ENCODE results near the gene DHRS2. TPM values are rescaled to one million over a fixed set of nuclear protein-coding genes. Genes with fewer than 3 reads are reported as not detected.
A peak's percentile ranks its signal among the peaks of the same experiment; 100 is the strongest.
"Not testable (repeated sequence)": the region's sequence is repeated elsewhere in the genome, so short reads cannot be mapped to it uniquely, and the experiment has no call there.

The DHRS2 gene
- total RNA-seq, 3 donors from 2014 or later: 4.6 to 9.4 TPM; not detected in 1

DNA sequence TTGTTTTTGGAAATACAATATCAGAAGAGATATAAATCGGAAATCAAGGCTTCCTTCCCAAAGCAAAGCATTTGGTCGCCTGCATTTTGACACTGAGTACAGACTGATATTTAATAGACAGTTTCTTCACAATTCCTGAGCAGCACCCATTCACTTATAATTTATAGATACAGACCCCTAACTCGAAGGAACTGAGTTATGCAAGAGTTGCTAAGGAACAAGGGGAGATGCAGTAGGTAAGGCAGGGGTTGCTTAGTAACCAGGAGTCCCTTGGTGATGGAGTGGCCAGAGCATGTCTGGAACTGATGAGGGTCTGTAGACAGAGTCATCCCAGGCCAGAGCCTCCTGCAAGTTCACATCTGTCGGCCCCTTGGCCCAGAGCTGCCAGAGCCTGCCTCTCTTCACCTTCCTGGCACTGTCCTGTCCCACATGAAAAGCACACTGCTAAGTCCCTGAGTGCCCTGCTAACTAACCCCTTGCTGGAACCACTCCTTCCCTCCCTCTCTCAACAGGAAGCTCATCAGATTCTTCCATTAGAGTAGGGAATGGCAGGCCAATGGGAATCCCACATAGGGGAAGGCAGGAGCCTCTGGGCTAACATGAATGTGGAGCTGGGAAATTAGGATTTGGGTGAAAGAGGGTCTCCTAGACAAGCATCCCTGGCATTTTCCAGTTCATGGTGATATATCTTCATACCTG, 3.6 kb upstream of the DHRS2 start:
- peak in 1 of 2 donors; percentile 12 for DNase-seq (ENCODE audit: low spot score in 2 of 2)
- no peaks in the 10 kb centered on the region for H3K27me3 ChIP-seq
- intact Hi-C loops (cut with DNase I; ENCODE audit: low total_unique reads): no loop called here
- no peaks in the 10 kb centered on the region for H3K9me3 ChIP-seq
- no peak overlapping the region for H3K4me3 ChIP-seq
- H3K27ac ChIP-seq: no peak overlapping the region
- no peaks in the 10 kb centered on the region for H3K36me3 ChIP-seq
- TF ChIP-seq, protein P1, sequence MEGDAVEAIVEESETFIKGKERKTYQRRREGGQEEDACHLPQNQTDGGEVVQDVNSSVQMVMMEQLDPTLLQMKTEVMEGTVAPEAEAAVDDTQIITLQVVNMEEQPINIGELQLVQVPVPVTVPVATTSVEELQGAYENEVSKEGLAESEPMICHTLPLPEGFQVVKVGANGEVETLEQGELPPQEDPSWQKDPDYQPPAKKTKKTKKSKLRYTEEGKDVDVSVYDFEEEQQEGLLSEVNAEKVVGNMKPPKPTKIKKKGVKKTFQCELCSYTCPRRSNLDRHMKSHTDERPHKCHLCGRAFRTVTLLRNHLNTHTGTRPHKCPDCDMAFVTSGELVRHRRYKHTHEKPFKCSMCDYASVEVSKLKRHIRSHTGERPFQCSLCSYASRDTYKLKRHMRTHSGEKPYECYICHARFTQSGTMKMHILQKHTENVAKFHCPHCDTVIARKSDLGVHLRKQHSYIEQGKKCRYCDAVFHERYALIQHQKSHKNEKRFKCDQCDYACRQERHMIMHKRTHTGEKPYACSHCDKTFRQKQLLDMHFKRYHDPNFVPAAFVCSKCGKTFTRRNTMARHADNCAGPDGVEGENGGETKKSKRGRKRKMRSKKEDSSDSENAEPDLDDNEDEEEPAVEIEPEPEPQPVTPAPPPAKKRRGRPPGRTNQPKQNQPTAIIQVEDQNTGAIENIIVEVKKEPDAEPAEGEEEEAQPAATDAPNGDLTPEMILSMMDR (IDR thresholded peaks at IDR 0.05): no peak
- no peak for TF ChIP-seq POLR2AphosphoS5 (IDR thresholded peaks at IDR 0.05)
- no peaks in the 10 kb centered on the region for H3K4me1 ChIP-seq

DNA sequence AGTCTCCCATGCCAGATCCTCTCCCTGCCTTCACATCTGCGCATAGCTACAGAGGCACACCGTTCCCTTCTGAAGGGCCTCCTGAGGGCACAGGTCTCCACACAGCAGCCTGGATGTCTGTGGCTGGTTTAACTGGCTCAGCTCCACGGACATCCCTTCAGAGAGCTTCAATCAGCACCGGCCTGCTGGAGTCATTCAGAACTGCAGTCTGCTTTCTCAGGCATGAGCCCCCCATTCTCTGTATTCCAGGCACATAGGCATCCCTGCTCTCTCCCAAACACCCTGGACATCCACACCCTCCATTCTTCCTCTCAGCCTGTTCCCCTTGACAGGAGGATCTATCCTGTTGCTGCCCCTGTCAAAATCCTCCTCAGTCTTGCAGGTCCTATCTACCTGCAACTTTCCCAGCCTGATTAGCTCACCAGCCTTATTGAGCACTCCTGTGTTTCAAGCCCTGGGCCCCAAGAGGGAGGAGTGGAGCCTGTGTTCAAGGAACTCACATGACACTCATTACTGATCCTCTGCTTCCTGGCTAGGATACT, 2.9 kb upstream of the DHRS2 start:
- peak in 1 of 2 donors; percentile 16 for DNase-seq (ENCODE audit: low spot score in 2 of 2)
- intact Hi-C loops (cut with DNase I; ENCODE audit: low total_unique reads): no loop called here

DNA sequence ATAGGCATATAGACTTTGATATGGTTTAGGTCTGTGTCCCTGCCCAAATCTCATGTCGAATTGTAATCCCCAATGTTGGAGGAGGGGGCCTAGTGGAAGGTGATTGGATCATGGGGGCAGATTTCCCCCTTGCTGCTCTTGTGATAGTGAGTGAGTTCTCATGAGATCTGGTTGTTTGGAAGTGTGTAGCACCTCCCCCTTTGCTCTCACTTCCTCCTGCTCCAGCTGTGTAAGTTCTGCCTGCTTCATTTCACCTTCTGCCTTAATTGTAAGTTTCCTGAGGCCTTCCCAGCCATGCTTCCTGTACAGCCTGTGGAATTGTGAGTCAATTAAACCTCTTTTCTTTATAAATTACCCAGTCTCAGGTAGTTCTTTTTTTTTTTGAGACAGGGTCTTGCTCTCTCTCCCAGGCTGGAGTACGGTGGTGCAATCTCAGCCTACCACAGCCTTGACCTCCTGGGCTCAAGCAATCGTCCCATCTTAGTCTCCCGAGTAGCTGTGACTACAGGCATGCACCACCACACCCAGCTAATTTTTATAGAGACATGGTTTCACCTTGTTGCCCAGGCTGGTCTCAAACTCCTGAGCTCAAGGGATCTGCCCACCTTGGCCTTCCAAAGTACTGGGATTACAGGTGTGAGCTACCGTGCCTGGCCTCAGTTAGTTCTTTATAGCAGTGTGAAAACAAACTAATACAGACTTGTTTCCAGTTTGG, 1.3 kb upstream of the DHRS2 start:
- H3K4me1 ChIP-seq; H3K27me3 ChIP-seq; H3K4me3 ChIP-seq; H3K36me3 ChIP-seq; intact Hi-C loops (cut with DNase I; ENCODE audit: low total_unique reads); H3K27ac ChIP-seq; H3K9me3 ChIP-seq: not testable (repeated sequence)
- DNase-seq (ENCODE audit: low spot score in 2 of 2): peak in 1 of 2 donors; percentile 3

More for the DNA sequence above, 2.9 kb upstream of the DHRS2 start:
- TF ChIP-seq, protein P1 (IDR thresholded peaks at IDR 0.05): no peak
- TF ChIP-seq POLR2AphosphoS5 (IDR thresholded peaks at IDR 0.05) (no peak), POLR2A (IDR thresholded peaks at IDR 0.05) (no peak)
- H3K27ac ChIP-seq: no peak overlapping the region
- no peaks in the 10 kb centered on the region for H3K4me1 ChIP-seq
- H3K27me3 ChIP-seq: no peaks in the 10 kb centered on the region
- H3K4me3 ChIP-seq: no peak overlapping the region
- H3K36me3 ChIP-seq: no peaks in the 10 kb centered on the region
- no peaks in the 10 kb centered on the region for H3K9me3 ChIP-seq

DNA sequence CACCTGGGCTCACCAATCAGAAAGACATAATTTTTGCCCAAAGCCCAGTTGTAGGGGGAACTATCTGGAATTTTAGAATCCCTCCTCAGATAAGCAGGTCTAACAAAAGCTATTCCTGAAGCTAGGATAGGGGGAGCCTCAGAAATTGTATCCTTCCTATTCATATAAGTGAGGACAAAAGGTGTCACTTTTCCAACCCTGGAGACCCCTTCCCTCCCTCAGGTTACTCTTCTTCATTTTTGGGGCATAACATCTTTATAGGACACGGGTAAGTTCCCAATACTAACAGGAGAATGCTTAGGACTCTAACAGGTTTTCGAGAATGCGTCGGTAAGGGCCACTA, 1.1 kb downstream of the DHRS2 start:
- H3K27ac ChIP-seq; H3K36me3 ChIP-seq; H3K4me3 ChIP-seq; H3K4me1 ChIP-seq; intact Hi-C loops (cut with DNase I; ENCODE audit: low total_unique reads); H3K27me3 ChIP-seq; H3K9me3 ChIP-seq: not testable (repeated sequence)
- peak in 1 of 2 donors; percentile 1 for DNase-seq (ENCODE audit: low spot score in 2 of 2)

DNA sequence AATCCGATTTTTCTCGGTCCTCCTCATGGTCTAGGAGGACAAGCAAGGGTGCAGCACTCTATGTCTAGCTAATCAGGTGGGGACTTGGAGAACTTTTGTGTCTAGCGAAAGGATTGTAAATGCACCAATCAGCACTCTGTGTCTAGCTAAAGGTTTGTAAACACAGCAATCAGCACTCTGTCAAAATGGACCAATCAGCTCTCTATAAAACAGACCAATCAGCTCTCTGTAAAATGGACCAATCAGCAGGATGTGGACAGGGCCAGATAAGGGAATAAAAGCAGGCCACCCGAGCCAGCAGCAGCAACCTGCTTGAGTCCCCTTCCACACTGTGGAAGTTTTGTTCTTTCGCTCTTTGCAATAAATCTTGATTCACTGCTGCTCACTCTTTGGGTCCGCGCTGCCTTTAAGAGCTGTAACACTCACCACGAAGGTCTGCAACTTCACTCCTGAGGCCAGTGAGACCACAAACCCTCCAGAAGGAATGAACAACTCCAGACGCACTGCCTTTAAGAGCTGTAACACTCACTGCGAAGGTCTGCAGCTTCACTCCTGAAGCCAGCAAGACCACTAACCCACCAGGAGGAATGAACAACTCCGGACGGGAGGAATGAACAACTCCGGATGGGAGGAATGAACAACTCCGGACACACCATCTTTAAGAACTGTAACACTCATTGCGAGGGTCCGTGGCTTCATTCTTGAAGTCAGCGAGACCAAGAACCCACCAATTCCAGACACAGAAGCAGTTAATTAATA, 1.7 kb downstream of the DHRS2 start:
- intact Hi-C loops (cut with DNase I; ENCODE audit: low total_unique reads); H3K4me3 ChIP-seq; H3K36me3 ChIP-seq; H3K27ac ChIP-seq; H3K4me1 ChIP-seq; H3K27me3 ChIP-seq; H3K9me3 ChIP-seq: not testable (repeated sequence)
- DNase-seq (ENCODE audit: low spot score in 2 of 2): peak in 1 of 2 donors; percentile 11

DNA sequence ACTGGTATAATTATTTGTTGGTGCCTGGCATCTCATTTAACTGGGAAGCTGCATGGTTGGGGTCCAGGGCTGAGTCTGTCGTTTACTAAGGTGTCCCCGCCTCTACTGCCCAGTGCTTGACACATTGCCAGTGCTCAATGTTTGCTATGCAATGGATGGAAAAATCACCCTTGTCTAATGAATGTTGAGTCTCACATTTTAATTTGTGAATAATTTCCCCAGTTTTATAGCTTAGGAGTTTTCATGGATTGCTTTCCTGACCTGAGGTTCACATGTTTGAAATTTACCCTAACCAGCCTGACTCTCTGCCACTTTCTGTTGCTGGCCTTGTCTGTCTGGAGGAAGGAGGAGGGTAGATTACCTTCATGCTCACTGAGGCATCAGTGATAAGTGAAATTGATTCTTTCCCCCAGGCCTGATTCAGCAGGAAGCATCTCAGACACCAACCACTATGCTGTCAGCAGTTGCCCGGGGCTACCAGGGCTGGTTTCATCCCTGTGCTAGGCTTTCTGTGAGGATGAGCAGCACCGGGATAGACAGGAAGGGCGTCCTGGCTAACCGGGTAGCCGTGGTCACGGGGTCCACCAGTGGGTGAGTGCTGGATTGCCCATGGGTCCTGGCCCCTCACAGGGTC, 2.4 kb downstream of the DHRS2 start:
- H3K4me1 ChIP-seq: no peaks in the 10 kb centered on the region
- H3K4me3 ChIP-seq: no peak overlapping the region
- intact Hi-C loops (cut with DNase I; ENCODE audit: low total_unique reads): no loop called here
- no peaks in the 10 kb centered on the region for H3K9me3 ChIP-seq
- no peak for DNase-seq (ENCODE audit: low spot score in 2 of 2)
- no peaks in the 10 kb centered on the region for H3K36me3 ChIP-seq
- no peaks in the 10 kb centered on the region for H3K27me3 ChIP-seq
- no peak for TF ChIP-seq POLR2A (IDR thresholded peaks at IDR 0.05)
- no peak for TF ChIP-seq POLR2AphosphoS5 (IDR thresholded peaks at IDR 0.05)
- TF ChIP-seq, protein P1 (IDR thresholded peaks at IDR 0.05): no peak
- no peak overlapping the region for H3K27ac ChIP-seq
